ENCODE measurements around the gene CILP.
A peak's percentile ranks its signal among the peaks of the same experiment; 100 is the strongest.
"Not testable (repeated sequence)": the region's sequence is repeated elsewhere in the genome, so short reads cannot be mapped to it uniquely, and the experiment has no call there.

CILP gene

GRCh38 chr15:65210770-65211481 is at the start of gene CILP:
Gene CILP (minus strand): TSS chr15:65211473. CDS start chr15:65209755, 1,718 bp downstream.
- DNase-seq (ENCODE audit: low read depth in 2 of 2) = no peak

- no peak for DNase-seq (ENCODE audit: low read depth in 2 of 2)
Measured at GRCh38 chr15:65260968-65261367, 49.7 kb upstream of the CILP start.

- no peak for DNase-seq (ENCODE audit: low read depth in 2 of 2)
Measured at GRCh38 chr15:65259367-65259797, 48.1 kb upstream of the CILP start.

GRCh38 chr15:65258375-65259262 is 47.3 kb upstream of the CILP start:
- DNase-seq (ENCODE audit: low read depth in 2 of 2) = no peak

- DNase-seq (ENCODE audit: low read depth in 2 of 2) = no peak
Measured at GRCh38 chr15:65255486-65256140, 44.3 kb upstream of the CILP start.

GRCh38 chr15:65254758-65255157 is 43.5 kb upstream of the CILP start:
- DNase-seq (ENCODE audit: low read depth in 2 of 2) = no peak

- no peak for DNase-seq (ENCODE audit: low read depth in 2 of 2)
Measured at GRCh38 chr15:65254356-65254755, 43.1 kb upstream of the CILP start.

GRCh38 chr15:65249641-65250040 is 38.4 kb upstream of the CILP start:
- peak; percentile 49 to 50 for DNase-seq (ENCODE audit: low read depth in 2 of 2)

GRCh38 chr15:65248511-65249255 is 37.4 kb upstream of the CILP start:
- no peak for DNase-seq (ENCODE audit: low read depth in 2 of 2)

- no peak for DNase-seq (ENCODE audit: low read depth in 2 of 2)
Measured at GRCh38 chr15:65246939-65247338, 35.7 kb upstream of the CILP start.

- DNase-seq (ENCODE audit: low read depth in 2 of 2) = no peak
Measured at GRCh38 chr15:65246026-65246714, 34.9 kb upstream of the CILP start.

GRCh38 chr15:65245096-65245856 is 34.0 kb upstream of the CILP start:
- no peak for DNase-seq (ENCODE audit: low read depth in 2 of 2)

GRCh38 chr15:65244638-65245037 is 33.4 kb upstream of the CILP start:
- DNase-seq (ENCODE audit: low read depth in 2 of 2) = no peak

- not testable (repeated sequence) for DNase-seq (ENCODE audit: low read depth in 2 of 2)
Measured at GRCh38 chr15:65236443-65236842, 25.2 kb upstream of the CILP start.

GRCh38 chr15:65233696-65234095 is 22.4 kb upstream of the CILP start:
- DNase-seq (ENCODE audit: low read depth in 2 of 2) = no peak

GRCh38 chr15:65232520-65232919 is 21.2 kb upstream of the CILP start:
- no peak for DNase-seq (ENCODE audit: low read depth in 2 of 2)

- DNase-seq (ENCODE audit: low read depth in 2 of 2) = no peak
Measured at GRCh38 chr15:65231306-65231705, 20.0 kb upstream of the CILP start.

- DNase-seq (ENCODE audit: low read depth in 2 of 2) = not testable (repeated sequence)
Measured at GRCh38 chr15:65226901-65227300, 15.6 kb upstream of the CILP start.

GRCh38 chr15:65226221-65226620 is 14.9 kb upstream of the CILP start:
- no peak for DNase-seq (ENCODE audit: low read depth in 2 of 2)

GRCh38 chr15:65223996-65224395 is 12.7 kb upstream of the CILP start:
- no peak for DNase-seq (ENCODE audit: low read depth in 2 of 2)

All from stimulated activated CD8-positive, alpha-beta memory T cell treated with anti-CD3 and anti-CD28 coated beads, Interleukin-2, amount 100 ng/mL, for 48 hours (primary cell).